GM19455 (cell line): ENCODE measurements around the gene TMEM144.
"Not testable (repeated sequence)": the region's sequence is repeated elsewhere in the genome, so short reads cannot be mapped to it uniquely, and the experiment has no call there.

Source experiments
- ATAC-seq: cut with Tn5 transposase; IDR thresholded peaks from one replicate; pipeline ENCODE4 v1.9.1; 2021; ENCODE audit not compliant: unreplicated experiment

Gene TMEM144

DNA sequence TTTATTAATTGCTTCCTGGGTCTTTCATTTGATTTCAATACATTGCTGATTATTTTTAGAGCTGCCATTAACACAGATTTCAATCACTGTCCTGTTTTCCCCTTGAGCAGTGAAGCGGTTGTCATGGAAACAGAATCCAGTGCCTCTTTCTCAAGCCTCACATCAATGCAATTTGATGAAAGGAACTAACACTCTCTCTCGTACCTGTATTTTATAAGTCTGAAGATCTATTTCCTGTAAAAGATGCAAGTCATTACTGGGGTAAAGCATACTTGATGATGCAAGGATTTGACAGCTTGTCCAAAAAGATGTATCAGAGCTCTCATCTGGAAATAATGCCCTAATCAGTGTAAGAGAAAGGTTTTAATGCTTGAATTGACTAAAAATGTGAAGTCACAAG is 19.6 kb upstream of the TMEM144 start:
- no peak for ATAC-seq

DNA sequence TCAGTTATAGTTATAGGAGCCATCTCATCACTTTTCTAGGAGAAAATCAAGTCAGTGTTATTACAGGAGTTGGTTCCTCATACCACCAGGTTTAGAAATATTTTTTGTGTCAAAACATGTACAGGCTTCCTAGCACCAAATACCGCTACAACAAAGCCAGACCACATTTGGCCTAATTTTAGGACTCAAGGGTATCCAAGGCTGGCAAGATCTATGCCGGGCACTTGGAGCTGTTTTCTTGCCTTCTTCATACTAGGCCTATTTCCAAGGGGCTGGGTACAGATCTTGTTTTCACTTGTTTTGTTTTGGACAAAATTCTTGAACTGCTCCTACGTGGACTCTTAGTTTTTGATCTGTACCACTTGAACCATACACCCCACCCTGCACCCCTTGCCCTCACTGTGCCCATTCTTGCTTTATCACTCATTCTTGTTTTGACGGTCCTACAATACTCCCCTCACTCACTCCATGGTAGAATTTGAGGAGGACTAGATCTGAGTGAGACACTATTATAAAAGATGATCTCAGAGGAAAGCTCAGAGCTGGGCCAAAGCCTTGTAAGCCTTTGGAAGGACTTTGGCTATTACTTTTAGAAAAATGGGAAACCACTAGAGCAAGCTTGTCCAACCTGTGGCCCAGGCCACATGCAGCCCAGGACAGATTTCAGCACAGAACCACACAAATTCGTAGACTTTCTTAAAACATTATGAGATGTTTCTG is 17.7 kb upstream of the TMEM144 start:
- ATAC-seq = no peak

DNA sequence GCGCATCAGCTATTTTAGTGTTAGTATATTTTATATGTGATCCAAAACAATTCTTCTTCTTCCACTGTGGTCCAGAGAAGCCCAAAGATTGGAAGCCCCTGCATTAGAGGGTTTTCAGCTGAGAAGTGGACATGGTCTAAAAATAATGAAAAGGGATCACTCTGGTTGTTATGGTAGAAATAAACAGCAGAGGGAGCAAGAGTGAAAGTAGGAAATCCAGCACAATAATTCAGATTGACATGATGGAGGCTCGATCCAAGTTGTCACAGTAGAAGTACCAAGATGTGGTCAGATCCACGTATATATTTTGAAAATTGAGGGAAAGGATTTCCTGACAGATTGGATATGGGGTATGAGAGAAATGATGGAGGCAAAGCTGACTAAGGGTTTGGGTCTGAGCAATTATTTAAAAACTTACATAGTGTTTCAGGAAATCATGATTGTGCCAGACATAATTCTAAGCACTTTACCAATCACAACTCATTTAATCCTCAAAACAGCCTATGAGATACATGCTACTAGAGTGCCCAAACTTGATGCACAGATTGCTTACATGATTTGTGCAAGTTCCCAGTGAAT is 17.0 kb upstream of the TMEM144 start:
- no peak for ATAC-seq

DNA sequence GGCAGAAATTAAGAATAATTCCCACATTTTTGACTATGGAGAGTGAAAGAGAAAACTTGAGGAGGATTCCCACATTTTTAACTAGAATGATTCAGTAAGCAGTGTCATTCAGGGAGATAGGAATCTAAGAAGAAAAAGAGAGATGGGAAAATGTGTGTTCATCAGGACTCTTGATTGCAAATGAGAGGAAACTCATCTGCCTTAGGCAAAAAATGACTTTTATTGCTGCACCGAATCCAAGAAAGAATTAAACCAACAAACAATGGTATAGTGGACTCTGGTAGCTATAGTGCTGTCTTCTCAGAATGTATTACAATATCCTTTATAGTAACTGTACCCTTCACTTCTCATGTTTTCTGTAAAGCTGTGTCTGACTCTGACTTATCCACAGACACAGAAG is 15.0 kb upstream of the TMEM144 start:
- ATAC-seq = no peak

DNA sequence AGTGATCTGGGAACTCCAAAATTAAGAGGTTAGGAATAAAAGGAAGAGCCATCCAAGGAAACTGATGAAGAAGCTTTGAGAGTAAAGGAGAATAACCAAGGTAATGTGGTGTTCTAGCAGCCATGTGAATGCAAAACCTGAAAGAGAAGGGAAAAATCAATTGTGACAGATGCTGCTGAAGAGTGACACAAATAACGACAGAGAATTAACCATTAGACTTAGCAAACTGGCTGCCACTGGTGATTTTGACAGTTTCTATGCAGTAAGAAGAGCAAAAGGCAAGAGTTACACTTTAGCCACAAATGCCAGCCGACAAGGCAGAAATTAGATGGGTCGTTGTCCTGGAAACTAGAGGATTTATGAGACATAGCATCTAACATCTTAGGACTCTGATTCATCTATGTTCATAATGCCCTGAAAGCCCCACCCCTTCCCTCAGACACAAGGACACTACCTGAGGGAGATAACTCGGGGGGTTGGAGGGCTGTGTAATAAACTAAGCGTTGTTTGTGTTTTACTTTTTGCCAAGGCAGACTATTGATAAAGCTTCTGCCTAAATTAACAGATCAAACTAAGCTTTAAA is 13.0 kb upstream of the TMEM144 start:
- ATAC-seq = no peak

DNA sequence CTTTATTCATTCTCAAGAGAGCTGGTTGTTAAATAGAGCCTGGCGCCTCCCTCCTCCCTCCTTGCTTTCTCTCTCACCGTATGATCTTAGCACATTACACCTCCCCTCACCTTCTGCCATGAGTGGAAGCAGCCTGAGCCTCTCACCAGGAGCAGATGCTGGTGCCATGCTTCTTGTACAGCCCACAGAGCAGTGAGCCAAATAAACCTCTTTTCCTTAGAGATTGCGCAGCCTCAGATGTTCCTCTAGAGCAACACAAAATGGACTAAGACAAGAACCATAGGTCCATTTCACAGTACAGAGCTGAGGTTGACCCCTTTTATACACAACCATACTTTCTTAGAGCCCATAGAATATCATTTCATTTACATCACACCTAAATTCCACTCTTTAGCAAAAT is 10.1 kb upstream of the TMEM144 start:
- ATAC-seq = no peak

DNA sequence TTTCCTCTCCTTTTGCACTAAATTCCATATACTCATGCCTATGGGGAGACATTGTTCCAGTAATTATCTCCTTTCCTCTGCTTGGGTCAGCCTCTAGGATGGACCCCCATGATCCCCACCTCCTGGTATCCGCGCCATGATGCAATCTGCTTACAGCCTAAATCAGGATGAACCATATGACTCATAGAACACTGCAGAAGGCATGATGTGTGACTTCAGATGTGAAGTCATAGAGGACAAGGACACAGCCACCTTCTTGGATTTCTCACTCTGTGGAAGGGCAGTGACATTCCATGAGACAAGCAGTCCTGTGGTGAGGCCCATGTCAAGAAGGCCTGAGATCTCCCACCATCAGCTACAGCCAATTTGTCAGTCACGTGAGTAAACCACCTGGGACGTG is 9.0 kb upstream of the TMEM144 start:
- ATAC-seq = no peak

DNA sequence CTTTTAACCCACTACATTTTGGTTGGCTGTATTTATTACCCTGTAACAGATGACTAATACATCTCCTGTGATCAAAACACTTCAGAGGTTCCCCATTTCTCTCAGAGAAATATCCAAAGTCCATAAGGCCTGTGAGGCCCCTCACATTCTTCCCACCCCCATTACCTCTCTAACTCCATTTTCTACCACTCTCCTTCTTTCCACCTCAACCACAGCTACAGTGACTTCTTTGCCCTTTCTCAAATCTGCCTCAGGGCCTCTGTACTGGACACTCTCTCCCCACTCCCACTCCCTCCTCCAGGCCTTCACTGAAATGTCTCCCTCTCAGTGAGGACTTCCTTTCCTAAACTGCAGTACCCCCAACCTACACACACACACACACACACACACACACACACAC is 8.4 kb upstream of the TMEM144 start:
- ATAC-seq = no peak

DNA sequence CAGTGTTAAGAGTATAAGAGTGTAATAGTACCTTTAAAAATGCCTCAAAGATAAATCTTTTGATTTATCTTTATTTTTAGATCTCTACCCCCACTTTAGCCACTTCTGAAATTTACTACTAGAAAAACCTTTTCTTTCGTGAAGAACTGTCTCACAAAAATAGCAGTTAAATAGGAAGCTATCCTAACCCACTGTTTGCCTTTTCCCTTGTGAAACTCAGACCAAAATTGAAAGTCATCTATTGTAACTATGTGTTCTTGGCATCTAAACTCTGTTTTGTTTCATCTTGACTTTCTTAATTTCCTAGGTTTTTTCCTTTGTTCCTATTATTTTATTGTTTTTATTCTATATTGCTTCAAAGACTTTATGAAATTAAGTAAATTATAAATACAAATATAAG is 7.8 kb upstream of the TMEM144 start:
- ATAC-seq = no peak

DNA sequence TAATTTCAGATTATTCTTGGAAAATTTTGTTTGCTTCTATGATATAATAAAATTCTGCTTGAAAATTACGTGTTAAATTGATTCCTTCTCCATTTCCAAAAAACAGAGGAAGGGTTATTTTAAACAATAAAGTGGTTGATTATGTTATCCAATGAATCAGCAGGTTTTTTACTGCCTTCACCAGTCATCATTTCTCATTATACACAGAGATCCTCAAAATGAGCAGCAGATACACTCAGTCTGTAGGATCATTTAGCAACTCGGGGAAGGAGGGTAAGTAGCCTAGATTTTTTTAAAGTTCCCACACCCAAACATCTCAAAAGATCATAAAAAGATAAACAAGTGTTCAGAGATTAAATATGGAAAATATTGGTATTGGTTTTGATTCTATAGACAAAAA is 6.8 kb upstream of the TMEM144 start:
- ATAC-seq = no peak

DNA sequence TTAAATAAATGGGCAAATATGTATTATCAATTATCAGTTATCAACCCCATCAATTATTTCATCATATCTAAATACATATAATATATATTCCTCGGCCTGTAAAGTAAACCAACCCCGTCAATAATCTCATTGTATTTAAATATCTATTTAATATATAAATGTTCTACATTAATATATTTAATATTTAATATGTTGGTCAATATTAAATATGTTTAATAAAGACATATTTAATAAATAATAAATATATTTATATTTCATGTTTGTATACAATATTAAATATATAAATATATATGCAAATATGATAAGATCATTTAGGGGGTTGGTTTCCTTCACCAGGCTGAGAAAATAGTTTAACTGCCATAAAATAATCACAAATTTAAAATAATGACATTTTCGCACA is 6.4 kb upstream of the TMEM144 start:
- ATAC-seq = no peak

DNA sequence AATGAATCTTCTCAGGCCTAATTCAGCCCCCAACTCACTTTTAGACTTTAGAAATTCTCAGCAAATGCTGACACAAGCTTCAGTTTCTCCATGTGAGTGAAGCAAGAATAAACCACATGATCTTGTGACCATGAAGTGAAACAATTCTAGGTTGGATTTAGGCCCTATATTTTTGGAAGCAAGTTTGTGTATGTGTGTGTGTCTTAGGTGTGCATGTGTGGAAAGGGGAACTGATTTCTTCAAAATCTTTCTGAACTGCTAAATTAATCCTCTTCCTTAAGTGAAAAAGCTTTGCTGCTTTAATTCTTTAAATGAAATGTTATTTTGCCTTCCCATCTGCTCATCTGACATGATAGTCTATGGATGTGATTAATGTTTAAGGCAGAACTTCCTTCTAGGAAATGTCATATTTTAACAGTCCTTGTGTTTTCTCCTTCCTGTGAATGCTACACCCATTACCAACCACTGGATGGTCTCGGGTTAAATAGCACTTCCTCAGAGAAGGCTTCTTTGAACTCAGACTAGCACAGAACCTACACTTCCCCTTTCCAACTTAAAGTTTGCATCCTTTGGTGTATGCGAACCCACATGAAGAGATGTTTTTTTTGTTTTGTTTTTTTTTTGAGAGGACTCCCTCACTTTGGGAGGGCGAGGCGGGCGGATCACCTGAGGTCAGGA is 1.2 kb upstream of the TMEM144 start:
- ATAC-seq = peak; percentile 70

DNA sequence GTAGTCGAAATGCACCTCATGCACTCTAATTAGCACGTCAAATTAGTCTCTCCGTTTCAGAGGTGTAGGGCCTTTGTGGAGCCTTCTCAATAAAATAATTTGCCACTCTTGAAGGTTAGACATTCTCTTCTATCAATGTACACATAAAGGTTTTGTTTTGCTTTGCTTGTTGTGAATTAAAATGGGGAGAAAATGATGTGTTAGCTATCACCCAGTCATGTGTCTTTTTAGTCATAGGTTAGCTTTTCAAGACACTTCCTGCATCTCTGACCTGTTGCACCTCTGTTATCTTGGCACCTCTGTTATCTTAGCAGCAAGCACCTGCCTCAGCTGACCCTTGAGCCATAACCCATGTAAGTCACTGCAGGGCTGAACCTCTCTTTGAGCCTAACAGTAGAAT is 936 bp downstream of the TMEM144 start:
- no peak for ATAC-seq

DNA sequence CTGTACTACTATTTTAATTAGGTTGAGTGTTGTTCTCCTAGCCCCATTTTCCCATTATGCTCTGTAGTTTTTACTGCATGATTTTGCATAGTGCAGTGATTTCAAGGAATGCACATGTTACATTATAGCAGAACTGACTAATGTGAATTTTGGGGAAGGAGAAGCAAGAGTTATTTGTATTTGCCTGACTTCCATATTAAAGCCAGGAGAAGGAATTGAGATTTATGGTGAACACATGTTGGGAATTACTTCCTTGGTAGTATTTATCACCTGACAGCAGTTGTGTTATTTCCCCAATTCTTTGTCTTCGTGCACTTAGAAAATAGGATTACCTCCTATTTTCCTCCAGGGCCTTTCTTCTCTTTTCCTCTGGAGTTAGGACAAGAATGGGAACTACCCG is 3.2 kb downstream of the TMEM144 start:
- no peak for ATAC-seq

DNA sequence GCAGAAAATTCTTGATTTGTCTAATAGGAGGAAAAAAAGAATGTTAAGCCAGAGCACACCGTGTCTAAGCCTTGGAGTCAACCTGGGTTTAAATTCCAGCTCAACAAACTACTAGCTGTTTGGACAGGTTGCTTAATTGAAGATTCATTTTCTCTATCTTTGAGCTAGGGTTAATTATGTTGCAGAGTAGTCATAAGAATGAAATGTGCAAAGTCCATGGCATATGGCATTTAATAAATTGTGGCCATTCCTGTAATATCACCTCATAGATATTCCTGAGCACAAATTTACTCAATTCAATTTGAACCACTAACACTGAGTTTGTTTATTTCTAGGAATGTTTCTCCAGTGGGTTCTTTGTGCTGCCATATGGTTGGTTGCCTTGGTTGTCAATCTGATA is 4.6 kb downstream of the TMEM144 start:
- no peak for ATAC-seq

DNA sequence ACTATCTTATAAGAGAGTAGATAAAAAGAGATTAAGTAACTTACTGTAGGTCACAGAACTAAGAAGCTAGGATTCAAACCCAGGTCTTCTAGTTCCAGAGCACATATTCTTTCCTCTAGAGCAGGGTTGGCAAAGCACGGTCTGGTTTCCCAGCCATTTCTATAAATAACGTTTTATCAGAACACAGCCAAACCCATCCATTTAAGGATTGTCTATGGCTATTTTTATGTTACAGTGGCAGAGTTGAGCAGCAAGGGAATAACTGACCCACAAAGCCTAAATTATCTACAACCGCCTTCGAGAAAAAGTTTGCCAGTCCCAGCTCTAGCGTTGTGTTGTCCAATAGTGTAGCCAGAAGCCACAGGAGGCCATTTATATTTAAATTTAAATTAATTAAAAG is 7.5 kb downstream of the TMEM144 start:
- ATAC-seq = no peak

DNA sequence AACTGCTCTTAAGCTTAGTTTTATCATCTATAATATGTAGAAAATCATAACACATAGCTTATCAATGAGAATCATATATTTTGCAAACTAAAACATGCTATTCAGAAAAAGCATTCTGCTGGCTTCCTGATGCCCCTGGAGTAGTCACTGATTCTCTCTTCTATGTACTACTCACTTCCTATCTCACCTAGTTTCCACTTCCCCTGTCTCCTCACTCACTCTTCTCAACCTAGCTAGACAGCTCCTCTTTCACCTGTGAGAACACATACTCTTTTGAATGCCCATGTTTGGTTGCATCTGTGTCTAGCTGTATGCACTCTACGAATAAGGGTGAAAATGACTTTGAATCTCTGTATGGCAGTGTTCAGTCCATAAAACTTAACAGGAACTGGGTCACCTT is 9.3 kb downstream of the TMEM144 start:
- no peak for ATAC-seq

DNA sequence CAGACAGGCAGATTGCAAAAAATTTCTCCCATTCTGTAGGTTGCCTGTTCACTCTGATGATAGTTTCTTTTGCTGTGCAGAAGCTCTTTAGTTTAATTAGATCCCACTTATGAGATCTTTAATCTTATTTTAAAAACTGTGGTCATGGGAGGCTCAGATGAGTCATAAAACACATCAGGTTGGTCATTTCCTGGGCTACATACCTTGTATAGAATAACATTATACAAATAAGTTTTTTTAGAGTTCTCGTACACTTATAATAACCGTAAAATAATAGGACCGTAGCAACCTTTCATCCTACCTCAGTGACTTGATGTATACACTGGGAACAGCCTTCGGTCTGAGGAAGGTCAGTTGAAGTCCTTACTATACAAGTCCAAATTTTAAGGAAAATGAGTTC is 14.0 kb downstream of the TMEM144 start:
- not testable (repeated sequence) for ATAC-seq

DNA sequence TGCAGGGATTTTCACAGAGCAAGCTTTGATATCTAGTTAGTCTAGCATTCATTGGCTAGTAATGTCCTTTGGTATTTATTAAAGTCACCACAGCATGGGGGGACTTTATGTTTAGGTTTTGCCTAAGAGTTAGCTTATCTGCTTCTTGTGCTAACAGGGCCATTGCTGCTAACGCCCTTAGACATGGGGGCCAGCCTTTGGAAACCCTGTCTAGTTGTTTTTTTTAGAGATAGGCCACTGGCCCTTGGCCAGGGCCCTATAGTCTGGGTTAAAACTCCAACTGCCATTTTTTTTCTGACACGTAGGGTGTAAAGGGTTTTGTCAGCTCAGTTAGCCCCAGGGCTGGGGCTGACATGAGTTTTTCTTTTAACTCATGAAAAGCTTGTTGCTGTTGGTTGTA is 14.7 kb downstream of the TMEM144 start:
- not testable (repeated sequence) for ATAC-seq

DNA sequence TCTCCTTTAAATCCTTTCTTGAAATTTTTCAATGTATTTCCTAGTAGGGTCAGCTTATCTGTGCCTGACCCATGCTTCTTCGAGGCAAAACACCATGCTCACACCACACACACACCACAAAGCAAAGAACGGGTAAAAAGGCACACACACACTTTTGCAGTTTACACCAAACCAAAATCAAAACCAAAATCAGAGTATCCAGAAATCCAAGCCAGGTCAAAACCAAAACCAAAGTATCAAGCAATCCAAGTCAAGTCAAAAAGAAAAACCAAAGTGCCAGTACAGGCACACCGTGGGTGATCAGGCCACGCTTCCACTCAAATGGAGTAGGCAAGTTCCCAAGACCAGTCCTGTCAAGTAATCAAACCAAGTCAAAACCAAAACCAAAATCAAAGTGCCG is 17.6 kb downstream of the TMEM144 start:
- not testable (repeated sequence) for ATAC-seq

DNA sequence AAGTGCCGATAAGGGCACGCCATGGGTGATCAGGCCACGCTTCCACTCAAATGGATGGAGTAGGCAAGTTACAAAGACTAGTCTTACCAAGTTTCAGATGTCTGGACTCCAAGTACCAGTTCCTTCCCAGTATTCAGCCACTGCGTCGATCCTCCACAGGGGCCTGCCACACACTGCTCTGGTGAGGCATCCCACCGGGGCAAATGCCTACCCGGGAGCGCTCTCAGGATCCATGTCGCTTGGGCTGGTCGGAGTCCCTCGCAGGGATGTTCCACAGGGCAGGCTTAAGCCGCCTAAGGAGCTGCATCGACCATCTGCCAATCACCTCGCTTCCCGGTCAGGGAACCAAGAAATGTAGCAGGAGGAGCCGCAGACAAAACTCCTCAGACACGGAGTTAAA is 18.1 kb downstream of the TMEM144 start:
- not testable (repeated sequence) for ATAC-seq

DNA sequence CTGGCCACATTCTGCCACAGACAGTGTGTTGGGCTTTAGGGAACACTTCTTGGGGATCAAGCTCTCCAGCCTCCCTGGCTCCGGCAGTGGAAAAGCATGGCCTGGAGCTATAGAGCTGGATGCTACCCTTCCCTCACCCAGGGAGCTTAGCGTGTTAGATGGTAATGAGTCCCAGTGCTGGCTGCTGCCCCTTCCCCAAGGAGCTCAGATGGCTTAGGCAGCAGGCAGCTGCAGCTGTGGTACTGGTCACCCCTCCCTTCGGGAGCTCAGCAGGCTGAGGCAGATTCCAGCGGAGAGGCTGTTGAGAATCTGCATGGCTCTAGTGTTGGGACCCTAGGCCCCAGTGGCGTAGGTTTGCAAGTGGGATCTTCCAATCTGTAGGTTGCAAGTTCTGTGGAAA is 19.5 kb downstream of the TMEM144 start:
- no peak for ATAC-seq
